NCI-H187 treated with DMSO at 0.1 percent for 48 hours (cell line): ENCODE data around the gene FAM193B.

Experiments
- DNase-seq: peaks from one replicate; lab custom pipeline; 2025; lab: John Stamatoyannopoulos, UW

FAM193B gene

DNA sequence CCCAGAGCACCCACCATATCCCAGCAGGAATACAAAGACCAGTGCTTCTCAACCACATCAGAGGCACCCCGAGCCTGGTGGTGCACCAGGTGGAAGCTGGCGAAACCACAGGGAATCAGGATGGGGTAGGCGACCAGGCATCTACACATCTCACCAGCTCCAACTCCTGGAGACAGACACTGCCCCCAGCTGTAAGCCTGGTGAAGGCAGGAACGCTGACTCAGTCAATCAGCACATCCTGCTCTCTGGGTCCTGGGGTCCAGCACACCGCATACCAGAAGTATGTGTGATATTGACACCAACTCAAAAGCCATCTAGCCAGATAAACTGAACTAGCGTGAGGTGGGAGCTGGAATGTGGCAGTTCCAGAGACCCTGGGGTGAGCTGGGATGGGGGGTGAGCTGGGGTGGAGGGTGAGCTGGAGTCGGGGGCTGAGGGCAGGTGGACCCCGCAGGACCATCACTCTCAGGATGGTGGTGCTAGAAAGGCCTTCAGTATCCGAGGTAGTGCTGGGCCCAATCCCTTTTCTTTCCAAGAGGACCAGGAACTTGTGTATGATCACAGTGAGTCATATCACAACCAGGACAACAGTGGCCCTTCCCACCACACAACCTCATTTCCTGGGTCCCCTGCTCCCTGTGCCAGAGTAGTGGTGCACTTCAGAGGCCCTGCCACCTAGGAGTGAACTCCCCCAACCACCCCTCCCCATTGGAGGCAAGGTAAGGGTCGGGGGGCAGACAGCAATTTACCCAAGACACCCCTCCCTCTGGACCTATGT is 83.4 kb downstream of the FAM193B start:
- no peak for DNase-seq
